ENCODE data around the gene SCYGR4.
"Not testable (repeated sequence)": the region's sequence is repeated elsewhere in the genome, so short reads cannot be mapped to it uniquely, and the experiment has no call there.

Gene SCYGR4

GRCh38 chr2:227617316-227618230 is at the start of gene SCYGR4:
SCYGR4 (plus strand) TSS chr2:227617498; CDS start chr2:227617498, 0 bp downstream.
- DNase-seq, result no peak

- no peak for DNase-seq
These were observed 48.5 kb upstream of the SCYGR4 start for GRCh38 chr2:227568852-227569169.

- no peak for DNase-seq
These were observed 46.7 kb upstream of the SCYGR4 start for GRCh38 chr2:227570615-227571014.

- DNase-seq, result no peak
These were observed 41.2 kb upstream of the SCYGR4 start for GRCh38 chr2:227576110-227576509.

GRCh38 chr2:227576812-227577211 is 40.5 kb upstream of the SCYGR4 start:
- no peak for DNase-seq

GRCh38 chr2:227577555-227577954 is 39.7 kb upstream of the SCYGR4 start:
- DNase-seq, result no peak

- no peak for DNase-seq
These were observed 38.7 kb upstream of the SCYGR4 start for GRCh38 chr2:227578642-227579041.

GRCh38 chr2:227579791-227580190 is 37.5 kb upstream of the SCYGR4 start:
- no peak for DNase-seq

GRCh38 chr2:227582369-227582768 is 34.9 kb upstream of the SCYGR4 start:
- no peak for DNase-seq

GRCh38 chr2:227592694-227593387 is 24.5 kb upstream of the SCYGR4 start:
- no peak for DNase-seq

GRCh38 chr2:227595797-227596196 is 21.5 kb upstream of the SCYGR4 start:
- no peak for DNase-seq

- DNase-seq, result no peak
These were observed 20.3 kb upstream of the SCYGR4 start for GRCh38 chr2:227597036-227597435.

GRCh38 chr2:227597998-227598397 is 19.3 kb upstream of the SCYGR4 start:
- DNase-seq, result no peak

- DNase-seq, result not testable (repeated sequence)
These were observed 18.3 kb upstream of the SCYGR4 start, which contains the start of gene SCYGR2 for GRCh38 chr2:227598835-227599503. SCYGR2 (plus strand) TSS chr2:227598893; CDS start chr2:227598893, 0 bp downstream.

- DNase-seq, result no peak
These were observed 14.9 kb upstream of the SCYGR4 start for GRCh38 chr2:227602358-227602757.

- DNase-seq, result no peak
These were observed 10.8 kb upstream of the SCYGR4 start for GRCh38 chr2:227606476-227606875.

- DNase-seq, result no peak
These were observed 9.4 kb upstream of the SCYGR4 start for GRCh38 chr2:227607941-227608340.

GRCh38 chr2:227608561-227609338 is 8.5 kb upstream of the SCYGR4 start:
- DNase-seq, result peak; percentile 51

GRCh38 chr2:227610123-227610522 is 7.2 kb upstream of the SCYGR4 start:
- no peak for DNase-seq

GRCh38 chr2:227612546-227613271 is 4.6 kb upstream of the SCYGR4 start:
- peak; percentile 49 for DNase-seq

GRCh38 chr2:227613272-227613660 is 4.0 kb upstream of the SCYGR4 start:
- DNase-seq, result no peak

GRCh38 chr2:227614246-227614645 is 3.1 kb upstream of the SCYGR4 start:
- no peak for DNase-seq

All from DMS153 (cell line).